ENCODE results near the gene ME1.

DNA sequence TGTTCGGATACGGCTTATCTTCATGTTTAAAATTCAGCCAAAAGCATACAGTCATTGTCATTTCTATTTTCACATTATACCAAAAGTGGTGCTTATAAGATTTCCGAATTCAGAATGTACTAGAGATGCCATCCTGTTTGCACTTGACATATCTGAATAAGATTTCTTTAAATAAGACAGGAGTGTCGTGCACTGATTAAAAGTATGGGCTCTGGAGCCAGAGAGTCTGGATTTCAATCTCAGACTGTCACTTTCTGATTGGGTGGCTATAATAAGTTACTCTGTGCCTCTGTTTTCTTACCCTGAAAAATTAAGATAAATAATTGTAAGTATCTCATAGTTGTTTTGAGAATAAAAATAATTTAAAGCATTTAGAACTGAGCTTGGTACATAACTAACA lies 144.9 kb downstream of the ME1 start:
- TF ChIP-seq, protein P1, sequence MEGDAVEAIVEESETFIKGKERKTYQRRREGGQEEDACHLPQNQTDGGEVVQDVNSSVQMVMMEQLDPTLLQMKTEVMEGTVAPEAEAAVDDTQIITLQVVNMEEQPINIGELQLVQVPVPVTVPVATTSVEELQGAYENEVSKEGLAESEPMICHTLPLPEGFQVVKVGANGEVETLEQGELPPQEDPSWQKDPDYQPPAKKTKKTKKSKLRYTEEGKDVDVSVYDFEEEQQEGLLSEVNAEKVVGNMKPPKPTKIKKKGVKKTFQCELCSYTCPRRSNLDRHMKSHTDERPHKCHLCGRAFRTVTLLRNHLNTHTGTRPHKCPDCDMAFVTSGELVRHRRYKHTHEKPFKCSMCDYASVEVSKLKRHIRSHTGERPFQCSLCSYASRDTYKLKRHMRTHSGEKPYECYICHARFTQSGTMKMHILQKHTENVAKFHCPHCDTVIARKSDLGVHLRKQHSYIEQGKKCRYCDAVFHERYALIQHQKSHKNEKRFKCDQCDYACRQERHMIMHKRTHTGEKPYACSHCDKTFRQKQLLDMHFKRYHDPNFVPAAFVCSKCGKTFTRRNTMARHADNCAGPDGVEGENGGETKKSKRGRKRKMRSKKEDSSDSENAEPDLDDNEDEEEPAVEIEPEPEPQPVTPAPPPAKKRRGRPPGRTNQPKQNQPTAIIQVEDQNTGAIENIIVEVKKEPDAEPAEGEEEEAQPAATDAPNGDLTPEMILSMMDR (conservative IDR thresholded peaks at IDR 0.05 in 1 of 2, IDR thresholded peaks at IDR 0.05 in 1 of 2; ENCODE audit: extremely low read depth in 1 of 2, insufficient read depth in 1 of 2, low read depth in 1 of 2, low read length in 2 of 2), result no peak
- no peak for TF ChIP-seq EZH2 (IDR thresholded peaks at IDR 0.05; ENCODE audit: borderline replicate concordance, low read length)

Measured in mammary epithelial cell (primary cell).